Prostate gland (tissue), 2 donors: ENCODE results near the gene SUMO2.

Experiments used
- CTCF ChIP-seq, 4 experiments: fragments of 200-600 bp in 2 of 4; fragments of 450-650 bp in 2 of 4; sonication (generic) in 2 of 4; IDR thresholded peaks; 1 replicate in 3 of 4; 2 replicates in 1 of 4; pipeline ENCODE4 v1.5.1; 2016 to 2019; ENCODE audit warnings: antibody characterized with exemption in 4 of 4, mild to moderate bottlenecking in 2 of 4, moderate library complexity in 2 of 4
- POLR2A ChIP-seq: fragments of 450-650 bp; IDR thresholded peaks from one replicate; pipeline ENCODE4 v1.6.1; 2016; ENCODE audit warnings: antibody characterized with exemption, mild to moderate bottlenecking
- POLR2AphosphoS5 ChIP-seq: sonication (generic); formaldehyde crosslinking; IDR thresholded peaks from one replicate; pipeline ENCODE4 v1.6.1; 2017; ENCODE audit warnings: antibody characterized with exemption

- no peak for TF ChIP-seq CTCF (IDR thresholded peaks at IDR 0.05)
- no peak for TF ChIP-seq POLR2AphosphoS5
- no peak for TF ChIP-seq POLR2A
Measured at GRCh38 chr17:75194879-75195278, 12.1 kb upstream of the SUMO2 start.
